A549 (cell line): ENCODE data around the gene MYDGF. TPM values are rescaled to one million over a fixed set of nuclear protein-coding genes. Genes with fewer than 3 reads are reported as not detected.

Source experiments
- ATAC-seq, 2 experiments: fragments of 200-7000 bp in 1 of 2; fragments of >200 bp in 1 of 2; cut with Nextera tagmentation in 1 of 2; cut with Tn5 transposase in 1 of 2; 3 replicates each; pipeline versions ENCODE4 v1.8.0 to v1.9.1; 2018 to 2020; ENCODE audit warnings: mild to moderate bottlenecking in 1 of 2, moderate library complexity in 1 of 2
- CTCF ChIA-PET: fragments of 300-600 bp; sonication (Branson Sonifier 250); formaldehyde crosslinking; extraction: SDS; loops from one replicate; lab custom pipeline; 2021; ENCODE audit warnings: antibody characterized with exemption, inconsistent platforms; lab: Yijun Ruan, JAX
- POLR2A ChIA-PET: fragments of 350-600 bp; formaldehyde crosslinking; extraction: SDS; loops from one replicate; lab custom pipeline; 2021; ENCODE audit warnings: antibody characterized with exemption, inconsistent platforms; lab: Yijun Ruan, JAX
- DNase-seq, 2 experiments: peaks; one replicate each; pipeline versions ENCODE4 v3.0.0 to v3.0.0-alpha.2; 2011 to 2016; ENCODE audit warnings: low read depth in 1 of 2, low spot score in 1 of 2
- FAIRE-seq: peaks from 2 replicates; lab custom pipeline; 2011; peaks lifted over from hg19 to GRCh38; lab: Jason Lieb, UNC
- H3K27ac ChIP-seq, 2 experiments: fragments of >200 bp; sonication (Bioruptor Twin); formaldehyde crosslinking; 3 replicates each; pipeline ENCODE4 v1.5.1; 2016 to 2017
- H3K4me1 ChIP-seq: fragments of >200 bp; sonication (Bioruptor Twin); formaldehyde crosslinking; 3 replicates; pipeline ENCODE4 v1.6.1; 2016
- H3K4me2 ChIP-seq: fragments of >200 bp; sonication (Bioruptor Twin); formaldehyde crosslinking; 3 replicates; pipeline ENCODE4 v1.6.1; 2016
- H3K4me3 ChIP-seq: fragments of >200 bp; sonication (Bioruptor Twin); formaldehyde crosslinking; 3 replicates; pipeline ENCODE4 v1.5.1; 2016
- H3K9me3 ChIP-seq: fragments of >200 bp; sonication (Bioruptor Twin); formaldehyde crosslinking; 3 replicates; pipeline ENCODE4 v1.6.1; 2016
- ATOH8 ChIP-seq: fragments of 250-450 bp; sonication (Bioruptor Pico); IDR thresholded peaks from 2 replicates; pipeline ENCODE4 v1.5.0; 2020; ENCODE audit warnings: low read depth, mild to moderate bottlenecking, moderate library complexity
- BHLHE40 ChIP-seq: IDR thresholded peaks from 2 replicates; pipeline ENCODE4 v1.6.1; 2012; ENCODE audit warnings: low read depth, low read length, inconsistent platforms
- CBX8 ChIP-seq: fragments of 200-600 bp; sonication (generic); IDR thresholded peaks from 2 replicates; pipeline ENCODE4 v1.6.1; 2016
- CEBPB ChIP-seq, 2 experiments: fragments of >200 bp in 1 of 2; sonication (Bioruptor Twin) in 1 of 2; formaldehyde crosslinking in 1 of 2; IDR thresholded peaks; 2 replicates each; pipeline ENCODE4 v1.6.1; 2012 to 2016
- CHD4 ChIP-seq: fragments of 200-600 bp; sonication (generic); IDR thresholded peaks from 2 replicates; pipeline ENCODE4 v1.6.1; 2016; ENCODE audit warnings: antibody characterized with exemption, mild to moderate bottlenecking, borderline replicate concordance
- EHF ChIP-seq: fragments of 250-450 bp; sonication (Bioruptor Pico); IDR thresholded peaks from 2 replicates; pipeline ENCODE4 v1.5.0; 2020; ENCODE audit warnings: mild to moderate bottlenecking
- EP300 ChIP-seq, 2 experiments: fragments of >200 bp; sonication (Bioruptor Twin); formaldehyde crosslinking; IDR thresholded peaks; 2 replicates in 1 of 2; 3 replicates in 1 of 2; pipeline ENCODE4 v1.6.1; 2016 to 2017
- GATA3 ChIP-seq: IDR thresholded peaks from 2 replicates; pipeline ENCODE4 v1.6.1; 2012; ENCODE audit warnings: borderline replicate concordance
- HEYL ChIP-seq: fragments of 250-450 bp; sonication (Bioruptor Pico); IDR thresholded peaks from 2 replicates; pipeline ENCODE4 v1.8.0; 2021; ENCODE audit warnings: mild to moderate bottlenecking, moderate library complexity
- HOXA7 ChIP-seq: fragments of 250-450 bp; sonication (Bioruptor Pico); IDR thresholded peaks from 2 replicates; pipeline ENCODE4 v1.5.0; 2020; ENCODE audit warnings: mild to moderate bottlenecking, moderate library complexity
- HOXB13 ChIP-seq: fragments of 250-450 bp; sonication (Bioruptor Pico); IDR thresholded peaks from 2 replicates; pipeline ENCODE4 v1.5.0; 2020; ENCODE audit warnings: low read depth, mild to moderate bottlenecking, moderate library complexity
- KDM5A ChIP-seq: fragments of 200-600 bp; sonication (generic); IDR thresholded peaks from 2 replicates; pipeline ENCODE4 v1.6.1; 2016; ENCODE audit warnings: antibody characterized with exemption, mild to moderate bottlenecking
- MAX ChIP-seq: IDR thresholded peaks from 2 replicates; pipeline ENCODE4 v1.6.1; 2012
- MAZ ChIP-seq: fragments of 150-350 bp; IDR thresholded peaks from 2 replicates; pipeline ENCODE4 v1.6.1; 2014; ENCODE audit warnings: antibody characterized with exemption, low read depth, low read length, borderline replicate concordance
- NFE2L2 ChIP-seq: fragments of 150-350 bp; conservative IDR thresholded peaks from 2 replicates; pipeline ENCODE4 v1.6.1; 2014; ENCODE audit warnings: low read length
- NPAS2 ChIP-seq: fragments of 250-450 bp; sonication (Bioruptor Pico); IDR thresholded peaks from 2 replicates; pipeline ENCODE4 v1.8.0; 2022; ENCODE audit warnings: mild to moderate bottlenecking, moderate library complexity, borderline replicate concordance
- NR3C1 ChIP-seq: fragments of >200 bp; sonication (Bioruptor Twin); formaldehyde crosslinking; IDR thresholded peaks from 3 replicates; pipeline ENCODE4 v1.6.1; 2017
- PBX3 ChIP-seq: IDR thresholded peaks from 2 replicates; pipeline ENCODE4 v1.6.1; 2012
- RAD21 ChIP-seq, 2 experiments: fragments of >200 bp in 1 of 2; sonication (Bioruptor Twin) in 1 of 2; formaldehyde crosslinking in 1 of 2; IDR thresholded peaks in 1 of 2; conservative IDR thresholded peaks in 1 of 2; 2 replicates in 1 of 2; 3 replicates in 1 of 2; pipeline ENCODE4 v1.6.1; 2012 to 2018; ENCODE audit warnings: inconsistent platforms in 1 of 2
- RARB ChIP-seq: fragments of 250-450 bp; sonication (Bioruptor Pico); IDR thresholded peaks from 2 replicates; pipeline ENCODE4 v1.8.0; 2021; ENCODE audit warnings: mild to moderate bottlenecking, moderate library complexity
- RCOR1 ChIP-seq: fragments of 150-350 bp; IDR thresholded peaks from 2 replicates; pipeline ENCODE4 v1.6.1; 2014; ENCODE audit warnings: antibody characterized with exemption, low read length, low read depth
- SMC3 ChIP-seq: fragments of >200 bp; sonication (Bioruptor Twin); formaldehyde crosslinking; IDR thresholded peaks from 3 replicates; pipeline ENCODE4 v1.6.1; 2018; ENCODE audit warnings: inconsistent platforms
- SREBF2 ChIP-seq: fragments of 450-650 bp; IDR thresholded peaks from 2 replicates; pipeline ENCODE4 v1.6.1; 2014; ENCODE audit warnings: mild to moderate bottlenecking, moderate library complexity
- ZC3H11A ChIP-seq: fragments of 450-650 bp; IDR thresholded peaks from 2 replicates; pipeline ENCODE4 v1.6.1; 2014; ENCODE audit warnings: antibody characterized with exemption, mild to moderate bottlenecking
- ZNF302 ChIP-seq: fragments of 250-450 bp; sonication (Bioruptor Pico); IDR thresholded peaks from 2 replicates; pipeline ENCODE4 v1.9.0; 2021; ENCODE audit warnings: inconsistent platforms, mild to moderate bottlenecking, moderate library complexity
- WGBS: methylation state at CpG from one replicate; pipeline ENCODE4 v1.1.6; 2017; ENCODE audit errors: missing lambda C conversion rate; 5-methylcytosine and 5-hydroxymethylcytosine counted together
- polyA plus RNA-seq, 4 experiments: library from polyadenylated mRNA; depleted of rRNA in 3 of 4; stranded (reverse); fragments of >200 nt; fragmentation: RNase III in 1 of 4; extraction: RNeasy Plus Mini Kit Qiagen cat#74134 plus additional on column Dnase treatment in 1 of 4; gene quantifications; 2 replicates in 3 of 4; 3 replicates in 1 of 4; pipeline ENCODE4 v1.2.3, GENCODE V29; 2011 to 2017
- TF ChIP-seq, protein P1 (sequence below): fragments of >200 bp; sonication (Bioruptor Twin); formaldehyde crosslinking; IDR thresholded peaks from 2 replicates; pipeline ENCODE4 v1.6.1; 2016

MYDGF gene
- polyA plus RNA-seq, 2 of the 4 experiments (the other 2 are of a cell fraction) = 62.1 to 107 TPM

DNA sequence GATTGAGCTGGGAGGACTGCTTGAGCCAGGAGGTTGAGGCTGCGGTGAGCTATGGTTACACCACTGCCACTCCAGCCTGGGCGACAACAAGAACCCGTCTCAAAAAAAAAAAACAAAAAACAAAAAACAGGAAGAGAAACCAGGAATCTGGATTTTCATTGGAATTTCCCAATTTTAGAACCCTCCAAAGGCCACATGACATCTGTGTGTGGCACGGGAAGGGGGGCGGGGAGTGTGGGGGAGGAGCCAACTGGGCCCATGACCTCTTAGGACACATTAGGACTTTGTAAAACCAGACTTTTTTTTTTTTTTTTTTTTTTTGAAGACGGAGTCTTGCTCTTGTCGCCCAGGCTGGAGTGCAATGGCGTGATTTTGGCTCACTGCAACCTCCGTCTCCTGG, 21.2 kb upstream of the MYDGF start:
- FAIRE-seq (no peak), ATAC-seq (no peak), DNase-seq (no peak)
- no peak overlapping the region for H3K4me3 ChIP-seq
- POLR2A ChIA-PET = no interaction called here
- CTCF ChIA-PET = interaction anchor here (0.6 to 0.7 kb wide), 2 partner anchors 30 to 33 kb away, joined by 3 to 4 read pairs; no protein-coding TSS in a partner anchor
- peaks cover 23% of the 10 kb centered on the region for H3K4me1 ChIP-seq
- H3K9me3 ChIP-seq = no peaks in the 10 kb centered on the region
- WGBS = 89% methylated on average over 9 of the region's 9 CpGs
- no peak for TF ChIP-seq ZC3H11A
- no peak for TF ChIP-seq SMC3
- TF ChIP-seq NFE2L2 = no peak
- no peak for TF ChIP-seq CEBPB (IDR thresholded peaks at IDR 0.05)
- TF ChIP-seq MAX = no peak
- no peak for TF ChIP-seq RARB (CRISPR knock-in tag)
- TF ChIP-seq RAD21 (conservative IDR thresholded peaks at IDR 0.05 in 1 of 2, IDR thresholded peaks at IDR 0.05 in 1 of 2) = no peak
- no peak for TF ChIP-seq EHF (CRISPR knock-in tag)
- no peak for TF ChIP-seq ATOH8 (CRISPR knock-in tag)
- TF ChIP-seq PBX3 = no peak
- TF ChIP-seq NPAS2 (CRISPR knock-in tag) = no peak
- TF ChIP-seq BHLHE40 = no peak
- no peak for TF ChIP-seq EP300 (IDR thresholded peaks at IDR 0.05)
- TF ChIP-seq CHD4 = no peak
- no peak for TF ChIP-seq GATA3
- H3K27ac ChIP-seq = no peak overlapping the region
- no peak overlapping the region for H3K4me2 ChIP-seq

DNA sequence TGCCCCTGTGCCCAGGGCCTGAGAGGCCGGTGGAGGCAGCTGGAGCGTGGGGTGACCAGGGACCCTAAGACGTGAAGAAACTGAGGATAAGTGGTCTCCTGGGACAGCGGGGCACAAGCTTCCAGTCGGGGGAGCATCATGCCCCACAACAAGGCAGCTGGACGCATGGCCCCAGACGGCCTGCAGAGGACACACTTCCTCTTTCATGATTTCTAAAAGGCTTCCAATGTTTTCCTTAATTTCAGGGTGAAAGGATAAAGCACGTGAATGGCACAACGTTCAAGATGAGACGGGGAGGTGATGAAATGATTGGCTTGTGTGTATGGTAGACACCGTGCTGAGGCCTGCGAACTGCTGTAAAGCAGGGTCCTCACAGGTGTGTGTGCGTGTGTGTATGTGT, 20.2 kb upstream of the MYDGF start:
- TF ChIP-seq CHD4 (no peak), KDM5A (no peak), RCOR1 (no peak), HEYL (CRISPR knock-in tag) (no peak), HOXB13 (CRISPR knock-in tag) (no peak), SREBF2 (no peak), MAZ (no peak), GATA3 (no peak), RAD21 (conservative IDR thresholded peaks at IDR 0.05 in 1 of 2, IDR thresholded peaks at IDR 0.05 in 1 of 2) (no peak), HOXA7 (no peak), NR3C1 (no peak), BHLHE40 (no peak), ZNF302 (CRISPR knock-in tag) (no peak), CBX8 (no peak), SMC3 (no peak)
- TF ChIP-seq, protein P1, sequence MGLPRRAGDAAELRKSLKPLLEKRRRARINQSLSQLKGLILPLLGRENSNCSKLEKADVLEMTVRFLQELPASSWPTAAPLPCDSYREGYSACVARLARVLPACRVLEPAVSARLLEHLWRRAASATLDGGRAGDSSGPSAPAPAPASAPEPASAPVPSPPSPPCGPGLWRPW = no peak
- Histone ChIP-seq H3K4me1 (peaks cover 19% of the 10 kb centered on the region), H3K27ac (no peak overlapping the region), H3K4me2 (no peak overlapping the region), H3K4me3 (no peak overlapping the region), H3K9me3 (no peaks in the 10 kb centered on the region)
- CTCF ChIA-PET = interaction anchor here (1.5 kb wide), 1 partner anchor 13 kb away, joined by 5 read pairs; no protein-coding TSS in a partner anchor
- POLR2A ChIA-PET = no interaction called here
- no peak for DNase-seq
- FAIRE-seq = no peak
- WGBS = 90% methylated on average over 13 of the region's 13 CpGs
- ATAC-seq = no peak
